ENCODE data around the gene GLI3.

GLI3 gene

GRCh38 chr7:42135728-42136127 is 101.3 kb downstream of the GLI3 start:
- DNase-seq: no peak

GRCh38 chr7:42134276-42134876 is 102.6 kb downstream of the GLI3 start:
- DNase-seq: no peak

GRCh38 chr7:42133321-42133720 is 103.7 kb downstream of the GLI3 start:
- no peak for DNase-seq

GRCh38 chr7:42128703-42129102 is 108.3 kb downstream of the GLI3 start:
- DNase-seq: no peak

- DNase-seq: no peak
These were observed 109.8 kb downstream of the GLI3 start for GRCh38 chr7:42127232-42127622.

GRCh38 chr7:42126475-42127231 is 110.4 kb downstream of the GLI3 start:
- DNase-seq: no peak

- DNase-seq: no peak
These were observed 111.7 kb downstream of the GLI3 start for GRCh38 chr7:42125321-42125720.

- no peak for DNase-seq
These were observed 113.3 kb downstream of the GLI3 start for GRCh38 chr7:42123716-42124115.

GRCh38 chr7:42120191-42120590 is 116.8 kb downstream of the GLI3 start:
- no peak for DNase-seq

GRCh38 chr7:42117201-42117600 is 119.8 kb downstream of the GLI3 start:
- DNase-seq: no peak

GRCh38 chr7:42115795-42116194 is 121.2 kb downstream of the GLI3 start:
- no peak for DNase-seq

- no peak for DNase-seq
These were observed 126.7 kb downstream of the GLI3 start for GRCh38 chr7:42110333-42110732.

GRCh38 chr7:42108803-42109528 is 128.0 kb downstream of the GLI3 start:
- DNase-seq: no peak

GRCh38 chr7:42107484-42108240 is 129.3 kb downstream of the GLI3 start:
- no peak for DNase-seq

GRCh38 chr7:42106562-42106961 is 130.4 kb downstream of the GLI3 start:
- no peak for DNase-seq

GRCh38 chr7:42105554-42106358 is 131.3 kb downstream of the GLI3 start:
- no peak for DNase-seq

GRCh38 chr7:42104694-42105093 is 132.3 kb downstream of the GLI3 start:
- DNase-seq: no peak

- DNase-seq: no peak
These were observed 132.8 kb downstream of the GLI3 start for GRCh38 chr7:42104231-42104630.

GRCh38 chr7:42103456-42103855 is 133.6 kb downstream of the GLI3 start:
- DNase-seq: no peak

- no peak for DNase-seq
These were observed 134.0 kb downstream of the GLI3 start for GRCh38 chr7:42103020-42103419.

GRCh38 chr7:42102301-42102700 is 134.7 kb downstream of the GLI3 start:
- no peak for DNase-seq

GRCh38 chr7:42100156-42100508 is 136.9 kb downstream of the GLI3 start:
- DNase-seq: no peak

Measured in NCI-H524 treated with DMSO at 0.1 percent for 48 hours (cell line).